Natural killer cell (primary cell): ENCODE data around the gene LTBP4. TPM values are rescaled to one million over a fixed set of nuclear protein-coding genes. Genes with fewer than 3 reads are reported as not detected.

Source experiments
- ATAC-seq, 3 donors: fragments of 150-1000 bp in 2 of 3; fragments of 200-7000 bp in 1 of 3; cut with Tn5 transposase; 1 replicate in 1 of 3; 2 replicates in 2 of 3; pipeline ENCODE4 v1.10.0; 2021; ENCODE audit warnings: mild to moderate bottlenecking in 2 of 3, moderate library complexity in 2 of 3
- DNase-seq, 2 donors: peaks; one replicate each; pipeline versions ENCODE4 v3.0.0 to v3.0.0-alpha.2; 2013 to 2021; ENCODE audit warnings: mixed read lengths in 1 of 2
- H3K27ac ChIP-seq: one replicate; pipeline ENCODE4 v1.5.1; 2013; ENCODE audit warnings: mild to moderate bottlenecking, low read length
- H3K27me3 ChIP-seq: one replicate; pipeline ENCODE4 v1.6.1; 2013; ENCODE audit warnings: low read length; ENCODE audit not compliant: control insufficient read depth, insufficient read depth
- H3K36me3 ChIP-seq: one replicate; pipeline ENCODE4 v1.6.1; 2013; ENCODE audit warnings: low read length; ENCODE audit not compliant: control insufficient read depth, insufficient read depth
- H3K4me1 ChIP-seq: one replicate; pipeline ENCODE4 v1.6.1; 2013; ENCODE audit warnings: low read length; ENCODE audit not compliant: control insufficient read depth, insufficient read depth
- H3K4me3 ChIP-seq: one replicate; pipeline ENCODE4 v1.5.1; 2013; ENCODE audit warnings: low read length
- H3K9me3 ChIP-seq: one replicate; pipeline ENCODE4 v1.6.1; 2013; ENCODE audit warnings: low read length; ENCODE audit not compliant: control insufficient read depth, insufficient read depth
- H3K27ac Mint-ChIP-seq, 2 donors: one replicate each; pipeline ENCODE4 v1.8.0; 2022; ENCODE audit warnings: mild to moderate bottlenecking in 2 of 2, mixed read lengths in 2 of 2, moderate library complexity in 1 of 2
- H3K27me3 Mint-ChIP-seq, 2 donors: one replicate each; pipeline ENCODE4 v1.8.0; 2022; ENCODE audit warnings: low read depth in 2 of 2, mixed read lengths in 2 of 2
- H3K36me3 Mint-ChIP-seq: one replicate; pipeline ENCODE4 v1.8.0; 2022; ENCODE audit warnings: mixed read lengths
- H3K4me1 Mint-ChIP-seq, 2 donors: one replicate each; pipeline ENCODE4 v1.8.0; 2022; ENCODE audit warnings: mixed read lengths in 2 of 2
- H3K4me3 Mint-ChIP-seq: one replicate; pipeline ENCODE4 v1.8.0; 2022; ENCODE audit warnings: mild to moderate bottlenecking, moderate library complexity, mixed read lengths
- H3K9me3 Mint-ChIP-seq, 2 donors: one replicate each; pipeline ENCODE4 v1.8.0; 2022; ENCODE audit warnings: mixed read lengths in 2 of 2
- CTCF ChIP-seq: fragments of 200-600 bp; IDR thresholded peaks from one replicate; pipeline ENCODE4 v1.8.0; 2022; ENCODE audit warnings: antibody characterized with exemption
- WGBS: methylation state at CpG from one replicate; pipeline ENCODE4 v1.1.7; 2013; ENCODE audit warnings: missing lambda C conversion rate; ENCODE audit not compliant: insufficient coverage; 5-methylcytosine and 5-hydroxymethylcytosine counted together
- intact Hi-C: fragments of 100-400 bp; cut with micrococcal nuclease; formaldehyde crosslinking; loops from one replicate; pipeline ENCODE4 v1.14.2; 2022
- total RNA-seq, 4 donors: library from RNA; stranded (reverse); fragments of 120-200 nt in 1 of 4; gene quantifications; one replicate each; pipeline versions ENCODE4 v1.2.3 to v1.2.4, GENCODE V29; 2013 to 2022

LTBP4 gene
- total RNA-seq, 3 donors from 2014 or later (not counting 1 experiment from before 2014, with no cell fraction given) = 153 to 182 (median 157) TPM

GRCh38 chr19:40672038-40672437, 70.9 kb downstream of the LTBP4 start:
- no peaks in the 10 kb centered on the region for H3K27me3 Mint-ChIP-seq
- H3K36me3 ChIP-seq = peaks cover 12% of the 10 kb centered on the region
- no peak overlapping the region for H3K4me3 ChIP-seq
- WGBS = 86% methylated on average over 2 of the region's 2 CpGs
- peaks cover 6% of the 10 kb centered on the region for H3K9me3 ChIP-seq
- no peaks in the 10 kb centered on the region for H3K4me1 Mint-ChIP-seq
- no peak overlapping the region for H3K4me3 Mint-ChIP-seq
- H3K27ac ChIP-seq = no peak overlapping the region
- no peak for ATAC-seq
- no peak for TF ChIP-seq CTCF
- no peaks in the 10 kb centered on the region for H3K27me3 ChIP-seq
- H3K4me1 ChIP-seq = peaks cover 26% of the 10 kb centered on the region
- H3K36me3 Mint-ChIP-seq = no peaks in the 10 kb centered on the region
- intact Hi-C loops = loop anchor here (5.0 kb wide), 1 partner anchor 45 kb away; the partner anchor contains the start of genes COQ8B and ITPKC
- no peak overlapping the region for H3K27ac Mint-ChIP-seq
- no peak for DNase-seq
- no peaks in the 10 kb centered on the region for H3K9me3 Mint-ChIP-seq

GRCh38 chr19:40672573-40673299, 71.6 kb downstream of the LTBP4 start:
- intact Hi-C loops = loop anchor here (1.0 to 5.0 kb wide), 2 partner anchors 15 to 45 kb away; partner anchors contain the start of genes COQ8B and ITPKC
- Histone ChIP-seq H3K9me3 (peaks cover 6% of the 10 kb centered on the region), H3K36me3 (peaks cover 12% of the 10 kb centered on the region), H3K4me1 (peaks cover 26% of the 10 kb centered on the region), H3K27me3 (no peaks in the 10 kb centered on the region), H3K4me3 (peak overlapping the region; percentile 18), H3K27ac (no peak overlapping the region)
- Mint-ChIP-seq H3K27me3 (no peaks in the 10 kb centered on the region), H3K4me3 (no peak overlapping the region), H3K36me3 (no peaks in the 10 kb centered on the region), H3K27ac (no peak overlapping the region), H3K4me1 (no peaks in the 10 kb centered on the region), H3K9me3 (no peaks in the 10 kb centered on the region)
- 95% methylated on average over 7 of the region's 7 CpGs for WGBS
- no peak for ATAC-seq
- DNase-seq = no peak
- no peak for TF ChIP-seq CTCF

GRCh38 chr19:40673397-40673796, 72.2 kb downstream of the LTBP4 start:
- Mint-ChIP-seq H3K27ac (no peak overlapping the region), H3K27me3 (no peaks in the 10 kb centered on the region), H3K4me3 (no peak overlapping the region), H3K36me3 (no peaks in the 10 kb centered on the region), H3K4me1 (no peaks in the 10 kb centered on the region), H3K9me3 (no peaks in the 10 kb centered on the region)
- ATAC-seq = peak; percentile 80 to 98 (median 87)
- TF ChIP-seq CTCF = no peak
- Histone ChIP-seq H3K4me1 (peaks cover 26% of the 10 kb centered on the region), H3K9me3 (peaks cover 6% of the 10 kb centered on the region), H3K27ac (no peak overlapping the region), H3K36me3 (peaks cover 12% of the 10 kb centered on the region), H3K27me3 (no peaks in the 10 kb centered on the region), H3K4me3 (peak overlapping the region; percentile 18)
- peak; percentile 36 to 70 for DNase-seq
- intact Hi-C loops = loop anchor here (1.0 to 5.0 kb wide), 2 partner anchors 14 to 44 kb away; partner anchors contain the start of genes COQ8B and ITPKC
- WGBS = 46% methylated on average over 11 of the region's 11 CpGs
